Islet precursor cell (in vitro differentiated cells): Measurements from ENCODE around the gene RIPK3.
A peak's percentile ranks its signal among the peaks of the same experiment; 100 is the strongest.

Experiments
- DNase-seq: peaks from one replicate; pipeline ENCODE4 v3.0.0-alpha.2; 2018

The RIPK3 gene

DNA sequence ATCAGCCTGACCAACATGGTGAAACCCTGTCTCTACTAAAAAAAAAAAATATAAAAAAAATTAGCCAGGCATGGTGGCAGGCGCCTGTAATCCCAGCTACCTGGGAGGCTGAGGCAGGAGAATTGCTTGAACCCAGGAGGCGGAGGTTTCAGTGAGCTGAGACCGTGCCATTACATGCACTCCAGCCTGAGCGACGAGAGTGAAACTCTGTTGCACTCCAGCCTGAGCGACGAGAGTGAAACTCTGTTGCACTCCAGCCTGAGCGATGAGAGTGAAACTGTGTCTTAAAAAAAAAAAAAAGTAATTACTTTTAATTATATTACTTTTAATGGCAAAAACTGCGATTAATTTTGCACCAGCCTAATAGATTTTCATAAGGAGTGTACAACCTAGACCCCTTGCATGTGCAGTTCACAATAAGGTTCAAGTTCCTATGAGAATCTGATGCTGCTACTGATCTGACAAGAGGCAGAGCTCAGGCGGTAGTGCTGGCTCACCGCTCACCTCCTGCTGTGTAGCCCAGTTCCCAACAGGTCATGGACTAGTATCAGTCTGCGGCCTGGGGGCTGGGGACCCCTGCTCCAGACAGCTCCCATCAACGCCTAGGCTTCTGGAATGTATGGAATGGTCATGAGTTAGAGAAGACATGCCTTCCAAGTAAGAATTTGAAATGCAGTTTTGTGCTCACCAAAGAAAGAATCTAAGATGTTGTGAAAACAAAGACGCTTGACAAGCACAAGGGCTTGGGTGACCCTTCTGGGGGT, 18.4 kb downstream of the RIPK3 start:
- DNase-seq, result peak; percentile 76

DNA sequence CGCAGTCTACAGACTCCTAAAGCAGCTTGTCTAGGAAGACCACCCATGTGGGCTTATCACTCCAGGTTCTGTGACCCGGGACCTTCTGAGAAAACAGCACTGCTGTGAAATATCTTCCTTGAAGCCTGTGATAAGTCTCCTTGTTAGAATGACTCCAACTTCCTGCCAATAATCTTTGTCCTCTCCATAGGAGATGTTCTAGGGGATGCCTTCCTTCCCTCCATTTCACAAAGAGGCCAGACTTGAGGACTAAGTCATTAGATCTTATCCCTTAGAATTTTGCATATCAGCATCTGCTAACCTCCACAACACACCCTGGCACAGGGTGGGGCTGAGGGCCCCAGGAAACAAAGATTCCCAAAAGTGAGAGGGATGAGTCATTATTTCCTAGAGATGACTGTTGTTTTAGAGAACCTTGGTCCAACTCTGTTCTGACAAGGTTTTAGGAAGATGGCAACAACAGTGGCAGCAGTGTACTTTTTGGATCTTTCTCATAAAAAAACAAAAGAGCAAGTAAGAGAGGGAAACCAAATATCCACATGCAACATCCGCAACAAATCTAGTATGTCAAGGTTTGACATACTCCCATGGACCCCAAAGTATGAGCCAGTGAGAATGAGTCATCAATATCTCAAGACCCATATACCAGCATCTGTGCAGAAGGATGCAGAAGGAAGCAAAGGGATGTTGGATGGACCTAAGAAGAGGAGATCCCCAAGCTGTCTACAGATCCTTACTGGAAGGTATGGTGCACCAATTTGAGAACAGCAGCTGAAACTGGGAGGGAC, 22.5 kb downstream of the RIPK3 start:
- DNase-seq, result no peak

DNA sequence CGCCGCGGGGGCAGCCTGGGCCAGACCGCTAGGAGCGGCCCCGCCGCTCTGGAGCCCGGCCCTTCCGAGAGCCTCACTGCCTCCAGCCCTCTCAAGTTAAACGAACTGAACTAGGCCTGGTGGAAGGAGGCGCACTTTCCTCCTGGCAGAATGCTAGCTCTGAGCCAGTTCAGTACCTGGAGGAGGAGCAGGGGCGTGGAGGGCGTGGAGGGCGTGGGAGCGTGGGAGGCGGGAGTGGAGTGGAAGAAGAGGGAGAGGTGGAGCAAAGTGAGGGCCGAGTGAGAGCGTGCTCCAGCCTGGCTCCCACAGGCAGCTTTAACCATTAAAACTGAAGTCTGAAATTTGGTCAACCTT, 23.2 kb downstream of the RIPK3 start:
- DNase-seq, result no peak

DNA sequence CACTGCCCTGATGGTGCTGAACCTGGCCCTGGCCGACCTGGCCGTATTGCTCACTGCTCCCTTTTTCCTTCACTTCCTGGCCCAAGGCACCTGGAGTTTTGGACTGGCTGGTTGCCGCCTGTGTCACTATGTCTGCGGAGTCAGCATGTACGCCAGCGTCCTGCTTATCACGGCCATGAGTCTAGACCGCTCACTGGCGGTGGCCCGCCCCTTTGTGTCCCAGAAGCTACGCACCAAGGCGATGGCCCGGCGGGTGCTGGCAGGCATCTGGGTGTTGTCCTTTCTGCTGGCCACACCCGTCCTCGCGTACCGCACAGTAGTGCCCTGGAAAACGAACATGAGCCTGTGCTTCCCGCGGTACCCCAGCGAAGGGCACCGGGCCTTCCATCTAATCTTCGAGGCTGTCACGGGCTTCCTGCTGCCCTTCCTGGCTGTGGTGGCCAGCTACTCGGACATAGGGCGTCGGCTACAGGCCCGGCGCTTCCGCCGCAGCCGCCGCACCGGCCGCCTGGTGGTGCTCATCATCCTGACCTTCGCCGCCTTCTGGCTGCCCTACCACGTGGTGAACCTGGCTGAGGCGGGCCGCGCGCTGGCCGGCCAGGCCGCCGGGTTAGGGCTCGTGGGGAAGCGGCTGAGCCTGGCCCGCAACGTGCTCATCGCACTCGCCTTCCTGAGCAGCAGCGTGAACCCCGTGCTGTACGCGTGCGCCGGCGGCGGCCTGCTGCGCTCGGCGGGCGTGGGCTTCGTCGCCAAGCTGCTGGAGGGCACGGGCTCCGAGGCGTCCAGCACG, 23.8 kb downstream of the RIPK3 start:
- no peak for DNase-seq

DNA sequence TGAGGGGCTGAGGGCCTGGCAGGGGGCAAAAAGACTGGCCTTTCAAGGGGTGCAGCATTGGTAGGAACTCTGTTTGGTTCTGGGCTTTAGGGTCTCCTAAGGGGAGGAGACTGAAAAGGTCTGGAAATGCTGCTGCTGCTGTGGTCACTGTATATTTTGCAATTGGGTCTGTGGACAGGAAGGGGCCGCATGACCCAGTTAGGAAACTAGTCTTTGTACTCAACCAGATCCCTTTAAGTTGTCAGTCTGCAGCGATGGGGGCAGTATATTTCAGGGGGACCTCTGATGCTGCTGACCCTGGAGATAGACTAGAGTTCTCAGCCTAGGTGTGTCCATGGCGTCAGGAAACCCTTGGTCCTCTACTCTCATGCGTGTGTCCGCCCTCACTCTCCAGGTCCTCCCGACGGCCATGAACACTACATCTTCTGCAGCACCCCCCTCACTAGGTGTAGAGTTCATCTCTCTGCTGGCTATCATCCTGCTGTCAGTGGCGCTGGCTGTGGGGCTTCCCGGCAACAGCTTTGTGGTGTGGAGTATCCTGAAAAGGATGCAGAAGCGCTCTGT, 24.5 kb downstream of the RIPK3 start:
- no peak for DNase-seq

DNA sequence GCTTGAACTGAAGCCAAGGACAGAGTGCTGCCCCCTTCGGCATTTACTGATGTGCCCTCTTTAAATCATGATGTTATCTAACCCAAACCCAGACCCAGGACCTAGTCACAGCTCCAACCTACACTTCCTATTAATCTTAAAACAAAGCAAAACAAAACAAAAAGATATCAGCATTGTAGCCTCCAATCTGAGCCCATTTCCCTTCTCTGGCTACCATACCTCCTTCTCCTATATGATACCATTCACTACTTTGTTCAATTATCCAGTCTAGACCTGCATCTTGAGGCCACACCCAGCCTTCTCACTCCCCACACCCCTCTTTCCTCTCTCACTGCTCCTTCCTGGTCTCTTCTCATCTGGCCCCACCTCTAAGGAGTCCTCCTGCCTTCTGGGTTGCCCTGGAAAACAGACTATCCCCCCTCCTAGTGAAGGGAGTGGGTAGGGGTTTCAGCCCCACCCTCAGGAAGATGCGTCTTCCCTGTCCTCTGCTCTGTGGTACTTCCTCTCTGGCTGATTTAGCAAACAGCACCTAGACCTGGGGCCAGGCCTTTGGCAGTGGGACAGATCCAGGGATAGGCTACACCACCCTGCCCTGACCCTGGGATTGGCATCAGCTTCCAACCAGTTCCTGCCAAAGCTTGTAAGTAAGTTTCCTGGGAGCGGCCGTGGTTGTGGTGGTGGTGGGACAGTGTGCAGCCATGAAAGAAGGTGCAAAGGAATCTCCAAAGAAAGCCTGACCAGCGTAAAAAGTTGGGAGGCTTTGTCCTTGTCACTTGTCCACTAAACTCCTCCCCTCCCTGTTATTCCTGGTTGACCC, 25.2 kb downstream of the RIPK3 start:
- no peak for DNase-seq

DNA sequence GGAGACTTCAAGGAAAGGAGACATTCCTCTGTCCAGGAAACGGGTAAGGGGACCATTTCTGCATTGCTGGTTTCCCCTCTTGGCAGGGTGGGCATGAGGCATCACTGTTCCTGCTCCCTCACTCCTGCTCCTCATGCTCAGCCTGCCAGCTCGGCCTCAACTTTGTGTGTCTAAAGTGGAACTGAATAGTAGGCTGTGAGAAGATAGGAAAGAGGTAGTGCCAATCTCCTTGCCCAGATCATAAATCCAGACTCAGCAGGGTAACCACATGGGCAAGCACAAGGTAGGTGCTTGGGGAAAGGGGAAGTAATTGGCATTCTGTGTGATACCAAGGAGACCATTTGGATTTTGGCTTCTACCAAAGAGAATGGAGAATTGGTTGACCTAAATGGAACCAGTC, 25.9 kb downstream of the RIPK3 start:
- no peak for DNase-seq

DNA sequence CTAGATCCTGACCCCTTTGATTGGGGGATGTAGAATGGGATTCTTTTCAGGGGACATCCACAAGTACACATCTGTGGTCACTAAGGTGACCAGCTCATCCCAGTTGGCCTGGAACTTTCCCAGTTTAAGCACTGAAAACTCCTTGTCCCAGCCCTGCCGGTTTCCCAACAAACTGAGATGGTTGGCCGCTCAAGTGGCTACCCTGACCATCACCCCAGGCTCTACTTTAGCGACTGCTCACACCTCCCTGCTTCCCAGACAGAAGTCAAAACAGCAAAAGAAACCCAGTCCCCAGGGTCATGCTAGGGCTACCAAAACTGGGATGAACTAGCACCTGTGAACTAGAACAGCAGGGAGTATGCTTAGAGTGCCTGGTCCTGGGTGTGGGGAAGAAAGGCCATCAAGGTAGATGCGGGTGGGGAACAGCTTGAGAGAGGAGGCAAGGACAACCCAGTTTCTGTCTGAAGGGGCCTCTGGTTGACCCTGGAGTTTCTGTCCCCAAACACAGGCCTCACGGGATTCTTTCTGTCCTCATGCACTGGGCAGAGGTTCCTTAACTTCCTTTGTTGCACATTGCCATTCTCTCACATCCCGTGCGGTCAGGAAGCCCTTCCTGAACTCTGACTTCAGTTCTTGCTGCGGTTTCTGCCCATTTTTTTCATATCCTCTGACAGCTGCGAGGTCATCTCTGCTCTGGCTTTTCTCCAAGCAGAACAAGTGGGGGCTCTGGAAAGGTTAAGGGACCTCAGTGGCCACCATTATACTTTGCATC, 26.9 kb downstream of the RIPK3 start:
- DNase-seq, result no peak

DNA sequence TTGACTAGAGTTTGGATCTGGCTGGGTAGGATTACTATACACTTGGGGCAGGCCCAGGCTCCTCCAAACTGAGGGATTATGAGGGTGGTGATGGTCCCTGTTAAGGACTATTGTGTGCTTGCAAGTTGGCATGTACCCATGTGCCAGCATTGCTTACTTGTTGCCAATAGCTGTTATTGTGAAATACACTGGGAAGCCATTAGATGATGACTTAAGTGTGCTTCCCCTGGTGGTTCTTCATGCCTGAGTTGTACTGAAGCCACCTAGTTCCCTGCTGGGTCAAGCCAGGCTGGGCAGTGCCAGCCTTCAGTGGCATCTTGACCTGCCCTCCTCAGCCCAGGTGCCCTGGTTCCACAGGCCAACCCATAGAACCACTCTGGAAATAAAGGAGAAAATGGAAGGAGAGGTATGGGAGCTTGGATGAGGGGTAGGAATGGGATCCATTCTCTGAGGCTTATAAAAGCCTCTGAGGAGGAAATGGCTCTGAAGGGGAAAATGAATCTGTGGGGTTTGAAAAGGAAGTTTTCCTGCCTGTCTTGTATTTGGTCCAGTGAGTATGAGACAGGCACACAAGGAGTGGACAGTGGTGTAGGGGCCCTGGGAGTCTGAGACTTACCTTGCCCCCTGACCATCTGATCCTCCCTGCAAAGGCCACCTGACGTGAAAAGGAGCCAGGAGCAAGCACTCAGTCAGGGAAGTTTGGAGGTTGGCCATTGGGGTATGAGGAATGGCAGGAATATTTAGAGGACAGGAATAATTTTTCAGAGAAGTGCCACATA, 27.8 kb downstream of the RIPK3 start:
- DNase-seq, result no peak

DNA sequence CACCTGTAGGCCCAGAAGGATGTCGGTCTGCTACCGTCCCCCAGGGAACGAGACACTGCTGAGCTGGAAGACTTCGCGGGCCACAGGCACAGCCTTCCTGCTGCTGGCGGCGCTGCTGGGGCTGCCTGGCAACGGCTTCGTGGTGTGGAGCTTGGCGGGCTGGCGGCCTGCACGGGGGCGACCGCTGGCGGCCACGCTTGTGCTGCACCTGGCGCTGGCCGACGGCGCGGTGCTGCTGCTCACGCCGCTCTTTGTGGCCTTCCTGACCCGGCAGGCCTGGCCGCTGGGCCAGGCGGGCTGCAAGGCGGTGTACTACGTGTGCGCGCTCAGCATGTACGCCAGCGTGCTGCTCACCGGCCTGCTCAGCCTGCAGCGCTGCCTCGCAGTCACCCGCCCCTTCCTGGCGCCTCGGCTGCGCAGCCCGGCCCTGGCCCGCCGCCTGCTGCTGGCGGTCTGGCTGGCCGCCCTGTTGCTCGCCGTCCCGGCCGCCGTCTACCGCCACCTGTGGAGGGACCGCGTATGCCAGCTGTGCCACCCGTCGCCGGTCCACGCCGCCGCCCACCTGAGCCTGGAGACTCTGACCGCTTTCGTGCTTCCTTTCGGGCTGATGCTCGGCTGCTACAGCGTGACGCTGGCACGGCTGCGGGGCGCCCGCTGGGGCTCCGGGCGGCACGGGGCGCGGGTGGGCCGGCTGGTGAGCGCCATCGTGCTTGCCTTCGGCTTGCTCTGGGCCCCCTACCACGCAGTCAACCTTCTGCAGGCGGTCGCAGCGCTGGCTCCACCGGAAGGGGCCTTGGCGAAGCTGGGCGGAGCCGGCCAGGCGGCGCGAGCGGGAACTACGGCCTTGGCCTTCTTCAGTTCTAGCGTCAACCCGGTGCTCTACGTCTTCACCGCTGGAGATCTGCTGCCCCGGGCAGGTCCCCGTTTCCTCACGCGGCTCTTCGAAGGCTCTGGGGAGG, 28.9 kb downstream of the RIPK3 start, which contains the start of gene LTB4R:
Gene LTB4R (plus strand): TSS at position 857 of the 959 bp plus-strand sequence. CDS start 4,150 bp downstream, outside the sequence.
- no peak for DNase-seq

DNA sequence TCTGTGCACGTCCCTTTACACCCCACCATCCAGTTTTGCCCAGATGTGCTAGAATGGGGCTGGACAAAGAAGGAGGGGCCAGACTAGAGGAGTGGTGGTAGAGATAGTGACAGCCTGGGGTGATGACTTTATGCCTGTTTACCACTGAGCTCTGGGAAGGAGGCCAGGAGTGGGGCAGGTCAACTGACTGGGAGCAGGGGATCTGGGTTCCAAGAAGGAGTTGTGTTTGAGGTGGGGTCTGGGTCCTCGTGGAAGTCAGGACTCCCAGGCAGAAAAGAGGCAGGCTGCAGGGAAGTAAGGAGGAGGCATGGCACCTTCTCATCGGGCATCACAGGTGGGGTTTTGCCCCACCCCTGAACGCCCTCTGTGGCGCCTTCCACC, 29.5 kb downstream of the RIPK3 start:
- DNase-seq, result no peak

DNA sequence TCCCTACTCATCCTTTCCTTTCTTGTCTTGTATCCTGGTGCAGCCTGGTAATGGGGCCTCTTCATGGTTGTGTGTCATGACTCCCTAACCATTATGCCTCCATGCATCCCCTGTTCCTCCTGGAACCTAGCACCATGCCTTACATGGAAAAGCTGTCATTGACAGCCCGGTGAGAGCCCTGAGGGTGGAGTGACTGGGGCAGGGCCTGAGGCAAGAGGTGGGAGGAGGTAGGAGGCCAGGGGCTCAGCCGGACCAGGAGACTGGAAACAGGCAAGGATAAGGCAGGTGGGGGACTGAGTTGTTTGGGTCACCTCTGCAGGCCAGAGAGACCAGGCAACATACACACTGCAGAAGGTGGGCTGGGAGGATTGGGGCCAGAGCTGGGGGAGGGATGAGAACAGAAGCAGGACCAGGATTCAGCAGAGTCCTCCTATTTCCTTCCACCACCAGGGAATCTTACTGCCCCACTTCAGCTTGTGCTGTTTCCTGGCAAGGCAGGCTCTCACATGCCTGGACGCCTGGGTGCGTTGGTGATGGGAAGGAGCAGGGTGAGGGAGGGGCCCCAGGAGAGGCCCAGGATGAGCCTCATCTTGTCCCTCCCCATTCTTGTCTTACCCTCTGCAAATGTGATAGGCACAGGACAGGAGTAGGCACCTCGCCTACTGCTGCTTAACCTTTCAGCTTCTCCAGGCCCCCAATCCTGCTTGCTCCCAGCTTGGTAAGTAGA, 30.1 kb downstream of the RIPK3 start, which contains the start of gene LTB4R2:
Gene LTB4R2 (plus strand): TSS at position 603 of the 727 bp plus-strand sequence. CDS start 525 bp downstream, outside the sequence.
- no peak for DNase-seq

DNA sequence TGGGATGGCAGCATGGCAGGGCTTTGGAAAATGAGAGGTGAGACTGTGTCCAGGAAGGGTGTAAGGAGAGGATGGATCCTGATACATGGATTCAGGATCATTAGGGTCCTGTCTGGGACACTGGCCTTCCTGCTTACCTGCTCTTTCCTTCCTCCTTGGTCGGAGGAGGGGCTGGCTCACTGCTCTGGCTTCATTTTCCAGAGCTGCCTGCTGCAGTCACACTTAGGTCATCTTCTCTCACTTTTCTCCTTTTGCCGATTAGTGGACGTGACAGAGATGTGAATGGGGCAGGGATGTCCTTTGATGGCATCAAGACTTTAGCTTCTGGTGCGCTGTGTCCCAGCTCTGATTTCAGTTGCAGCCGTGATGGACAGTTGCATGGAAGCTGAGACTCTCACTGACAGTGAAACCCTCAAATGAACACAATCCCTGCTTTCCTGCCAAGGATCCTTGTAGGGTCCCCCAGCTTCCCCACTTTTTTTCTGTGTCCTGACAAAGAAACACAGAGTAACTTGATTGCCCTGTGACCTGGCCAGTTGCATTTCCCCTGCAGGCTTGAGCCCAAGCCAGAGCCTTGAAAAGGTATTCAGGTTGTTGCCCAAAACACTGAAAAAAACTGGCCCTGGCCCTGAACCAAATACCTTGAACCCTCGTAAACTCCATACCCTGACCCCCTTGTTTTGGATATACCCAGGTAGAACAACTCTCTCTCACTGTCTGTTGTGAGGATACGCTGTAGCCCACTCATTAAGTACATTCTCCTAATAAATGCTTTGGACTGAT, 31.3 kb downstream of the RIPK3 start:
- DNase-seq, result no peak

DNA sequence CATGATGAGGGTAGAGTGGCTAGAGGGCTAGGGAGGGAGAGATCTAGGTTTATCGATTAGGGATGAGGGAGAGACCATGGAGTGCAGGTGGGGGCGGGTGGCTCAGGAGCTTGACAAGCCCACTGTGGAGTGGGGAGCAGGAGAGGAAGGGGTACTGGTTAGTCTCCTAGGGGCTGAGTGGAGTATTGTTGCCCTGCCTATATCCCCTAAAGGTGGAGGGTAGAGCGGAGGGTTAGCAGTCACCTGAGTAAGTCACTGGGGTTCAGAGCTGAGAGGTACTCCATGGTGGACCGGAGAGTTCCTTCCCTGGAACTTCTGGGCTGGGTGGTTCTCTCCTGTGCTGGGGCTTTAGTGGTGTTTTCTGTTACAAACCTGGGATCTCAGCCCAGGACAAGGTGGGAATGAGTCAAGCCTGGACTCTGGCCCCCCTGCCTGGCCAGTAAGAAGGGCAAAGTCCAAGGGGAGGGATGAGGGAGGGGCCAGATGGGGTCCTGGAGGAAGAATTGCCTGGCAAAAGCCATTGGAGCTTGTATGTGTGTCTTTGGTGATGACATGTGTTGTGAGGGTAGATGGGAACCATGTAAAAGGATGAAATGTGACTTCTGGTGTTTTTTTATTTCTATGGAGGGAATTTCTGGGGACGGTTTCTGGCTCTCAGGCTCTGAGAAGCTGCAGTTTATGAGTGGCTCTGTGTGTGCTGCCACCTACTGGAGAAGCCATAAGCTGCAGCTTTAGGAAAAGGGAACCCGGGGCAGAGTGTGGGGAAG, 32.0 kb downstream of the RIPK3 start, which contains the start of gene CIDEB:
Gene CIDEB (minus strand): TSS at position 403 of the 767 bp plus-strand sequence. CDS start 119 bp downstream, at position 284.
- DNase-seq, result peak; percentile 80

DNA sequence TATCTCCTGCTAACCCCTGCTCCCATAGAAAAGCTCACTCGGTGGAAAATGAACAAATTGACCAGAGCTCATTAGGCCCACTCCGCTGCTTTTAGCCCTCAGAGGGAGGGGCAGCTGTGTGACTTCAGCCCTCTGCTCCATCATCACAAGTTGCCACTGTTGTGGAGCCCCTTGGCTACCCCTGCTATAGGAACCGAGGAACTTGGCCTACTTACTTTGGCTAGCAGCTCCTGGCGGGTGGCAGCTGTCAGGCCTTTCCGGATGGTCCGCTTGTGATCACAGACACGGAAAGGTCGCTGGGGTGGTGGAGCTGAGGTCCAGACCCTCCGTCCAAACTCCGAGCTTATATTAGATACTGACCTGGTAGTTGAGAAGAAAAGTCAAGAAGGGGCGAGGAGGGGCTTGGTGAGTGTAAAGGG, 32.6 kb downstream of the RIPK3 start:
- DNase-seq, result no peak

DNA sequence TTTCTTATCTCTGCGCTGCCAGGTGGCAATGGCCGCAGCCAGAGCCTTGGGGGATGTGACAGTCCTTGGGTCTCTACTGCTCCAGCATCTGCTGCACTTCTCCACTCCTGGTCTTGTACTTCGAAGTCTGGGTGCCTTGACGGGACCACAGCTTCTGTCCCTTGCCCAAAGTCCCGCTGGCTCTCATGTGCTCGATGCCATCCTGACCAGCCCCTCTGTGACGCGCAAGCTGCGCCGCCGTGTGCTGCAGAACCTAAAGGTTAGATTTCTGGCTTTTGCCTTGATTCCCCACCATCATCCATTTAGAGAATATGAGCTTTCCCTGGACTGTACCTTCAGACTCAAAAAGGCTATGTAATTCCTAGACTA, 35.8 kb downstream of the RIPK3 start:
- no peak for DNase-seq
